DND-41 (cell line): Measurements from ENCODE around the gene PSMB9.

Experiments used
- ATAC-seq: fragments of 200-7000 bp; cut with Tn5 transposase; 3 replicates; pipeline ENCODE4 v1.9.1; 2021; ENCODE audit warnings: low read depth; ENCODE audit not compliant: insufficient read depth
- DNase-seq: peaks from one replicate; pipeline ENCODE4 v3.0.0-alpha.2; 2020
- H2AFZ ChIP-seq: 2 replicates; pipeline ENCODE4 v1.6.0; 2012; ENCODE audit warnings: low read depth, low read length
- H3K27ac ChIP-seq: 2 replicates; pipeline ENCODE4 v1.5.1; 2012; ENCODE audit warnings: low read length, inconsistent platforms
- H3K27me3 ChIP-seq: fragments of 200-600 bp; sonication (generic); 2 replicates; pipeline ENCODE4 v1.6.0; 2012; ENCODE audit warnings: low read length, mild to moderate bottlenecking, inconsistent platforms; ENCODE audit not compliant: insufficient read depth, poor library complexity
- H3K36me3 ChIP-seq: 2 replicates; pipeline ENCODE4 v1.5.1; 2012; ENCODE audit warnings: low read length, inconsistent platforms; ENCODE audit not compliant: insufficient read depth
- H3K4me1 ChIP-seq: 2 replicates; pipeline ENCODE4 v1.5.1; 2012; ENCODE audit warnings: mild to moderate bottlenecking, low read length; ENCODE audit not compliant: insufficient read depth
- H3K4me2 ChIP-seq: 2 replicates; pipeline ENCODE4 v1.6.0; 2012; ENCODE audit warnings: mild to moderate bottlenecking, moderate library complexity, low read length, inconsistent platforms; ENCODE audit not compliant: insufficient read depth
- H3K4me3 ChIP-seq, 2 experiments: fragments of 200-600 bp in 1 of 2; shearing (Covaris generic) in 1 of 2; 2 replicates each; pipeline ENCODE4 v1.5.1; 2012 to 2016; ENCODE audit warnings: inconsistent platforms in 2 of 2, low read length in 2 of 2, mild to moderate bottlenecking in 2 of 2, low read depth in 1 of 2, moderate library complexity in 1 of 2
- H3K79me2 ChIP-seq: 2 replicates; pipeline ENCODE4 v1.6.0; 2012; ENCODE audit warnings: low read length, inconsistent platforms; ENCODE audit not compliant: insufficient read depth
- H3K9ac ChIP-seq: 2 replicates; pipeline ENCODE4 v1.6.0; 2012; ENCODE audit warnings: low read depth, mild to moderate bottlenecking, inconsistent platforms, low read length, moderate library complexity
- H3K9me3 ChIP-seq: 2 replicates; pipeline ENCODE4 v1.5.1; 2012; ENCODE audit warnings: low read length, moderate library complexity, mild to moderate bottlenecking, inconsistent platforms; ENCODE audit not compliant: insufficient read depth, severe bottlenecking
- H4K20me1 ChIP-seq: 2 replicates; pipeline ENCODE4 v1.6.0; 2012; ENCODE audit warnings: low read length; ENCODE audit not compliant: insufficient read depth
- EZH2 ChIP-seq: IDR thresholded peaks from 3 replicates; pipeline ENCODE4 v1.6.1; 2012; ENCODE audit warnings: borderline replicate concordance, low read depth, mild to moderate bottlenecking, moderate library complexity, low read length, inconsistent platforms; ENCODE audit not compliant: severe bottlenecking
- TF ChIP-seq, protein P1 (sequence below): IDR thresholded peaks from 2 replicates; pipeline ENCODE4 v1.5.1; 2012; ENCODE audit warnings: borderline replicate concordance, low read length, moderate library complexity, mild to moderate bottlenecking; ENCODE audit not compliant: poor library complexity, severe bottlenecking; ENCODE audit errors: extremely low read depth

The PSMB9 gene

DNA sequence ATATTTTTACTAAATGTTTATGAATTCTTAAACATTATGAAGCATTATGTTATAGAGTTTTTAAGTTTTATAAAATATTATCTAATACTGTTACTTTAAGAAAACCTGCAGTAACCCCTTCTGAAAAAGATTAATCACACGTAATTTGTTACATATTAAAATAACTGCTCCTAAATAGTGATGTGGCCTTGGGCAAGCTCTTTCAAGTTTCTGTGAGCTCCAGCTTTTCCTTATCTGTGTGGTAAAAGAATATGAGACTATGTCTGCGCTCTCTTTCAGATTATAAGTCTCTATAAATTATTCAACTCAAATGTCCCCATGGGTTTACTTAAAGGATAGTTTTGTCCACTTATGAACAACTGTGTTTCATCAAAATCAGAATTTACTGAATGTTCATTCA, 54.9 kb downstream of the PSMB9 start:
- Histone ChIP-seq H3K36me3 (no peaks in the 10 kb centered on the region), H3K27me3 (peaks cover 5% of the 10 kb centered on the region), H3K27ac (no peak overlapping the region), H3K4me3 (no peak overlapping the region), H2AFZ (no peak overlapping the region), H3K79me2 (no peaks in the 10 kb centered on the region), H3K9ac (no peak overlapping the region), H3K9me3 (no peaks in the 10 kb centered on the region), H3K4me1 (no peaks in the 10 kb centered on the region), H3K4me2 (no peak overlapping the region), H4K20me1 (no peaks in the 10 kb centered on the region)
- DNase-seq (no peak), ATAC-seq (no peak)
- TF ChIP-seq EZH2 = no peak
- TF ChIP-seq, protein P1, sequence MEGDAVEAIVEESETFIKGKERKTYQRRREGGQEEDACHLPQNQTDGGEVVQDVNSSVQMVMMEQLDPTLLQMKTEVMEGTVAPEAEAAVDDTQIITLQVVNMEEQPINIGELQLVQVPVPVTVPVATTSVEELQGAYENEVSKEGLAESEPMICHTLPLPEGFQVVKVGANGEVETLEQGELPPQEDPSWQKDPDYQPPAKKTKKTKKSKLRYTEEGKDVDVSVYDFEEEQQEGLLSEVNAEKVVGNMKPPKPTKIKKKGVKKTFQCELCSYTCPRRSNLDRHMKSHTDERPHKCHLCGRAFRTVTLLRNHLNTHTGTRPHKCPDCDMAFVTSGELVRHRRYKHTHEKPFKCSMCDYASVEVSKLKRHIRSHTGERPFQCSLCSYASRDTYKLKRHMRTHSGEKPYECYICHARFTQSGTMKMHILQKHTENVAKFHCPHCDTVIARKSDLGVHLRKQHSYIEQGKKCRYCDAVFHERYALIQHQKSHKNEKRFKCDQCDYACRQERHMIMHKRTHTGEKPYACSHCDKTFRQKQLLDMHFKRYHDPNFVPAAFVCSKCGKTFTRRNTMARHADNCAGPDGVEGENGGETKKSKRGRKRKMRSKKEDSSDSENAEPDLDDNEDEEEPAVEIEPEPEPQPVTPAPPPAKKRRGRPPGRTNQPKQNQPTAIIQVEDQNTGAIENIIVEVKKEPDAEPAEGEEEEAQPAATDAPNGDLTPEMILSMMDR = no peak
